ENCODE measurements around the gene DSN1. TPM values are rescaled to one million over a fixed set of nuclear protein-coding genes. Genes with fewer than 3 reads are reported as not detected.
A peak's percentile ranks its signal among the peaks of the same experiment; 100 is the strongest.
"Not testable (repeated sequence)": the region's sequence is repeated elsewhere in the genome, so short reads cannot be mapped to it uniquely, and the experiment has no call there.

DSN1 gene
- polyA plus RNA-seq, 3 donors, result 16.8 to 22.4 (median 20.5) TPM

DNA sequence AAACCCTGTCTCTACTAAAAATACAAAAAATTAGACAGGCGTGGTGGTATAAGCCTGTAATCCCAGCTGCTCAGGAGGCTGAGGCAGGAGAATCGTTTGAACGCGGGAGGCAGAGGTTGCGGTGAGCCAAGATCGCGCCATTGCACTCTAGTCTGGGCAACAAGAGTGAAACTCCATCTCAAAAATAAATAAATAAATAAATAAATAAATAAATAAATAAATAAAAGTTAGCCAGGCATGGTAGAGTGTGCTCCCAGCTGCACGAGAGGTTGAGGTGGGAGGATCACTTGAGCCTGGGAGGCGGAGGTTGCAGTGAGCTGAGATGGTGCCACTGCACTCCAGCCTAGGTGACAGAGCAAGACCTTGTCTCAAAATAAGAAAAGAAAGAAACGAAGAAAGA lies 25.8 kb upstream of the DSN1 start:
- DNase-seq, result not testable (repeated sequence)

DNA sequence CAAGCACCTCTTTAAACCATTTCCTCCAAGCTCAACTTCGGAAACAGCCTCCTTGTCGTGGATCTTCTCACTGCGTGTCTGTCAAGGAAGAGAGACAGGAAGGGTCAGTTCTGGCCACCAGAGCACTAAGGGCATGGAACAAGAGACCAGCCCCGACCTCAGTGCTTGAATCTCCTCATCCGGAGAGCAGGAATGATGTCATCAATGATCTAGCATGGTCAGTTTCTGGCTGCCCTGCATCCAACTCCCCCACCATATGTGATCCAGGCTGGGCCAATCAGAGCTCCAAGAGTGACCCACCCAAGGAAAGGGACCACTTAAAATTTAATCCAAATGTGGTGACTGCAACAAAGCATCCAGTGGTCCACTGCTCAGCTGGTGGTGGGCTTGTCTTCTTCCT lies 23.3 kb upstream of the DSN1 start:
- DNase-seq, result no peak

DNA sequence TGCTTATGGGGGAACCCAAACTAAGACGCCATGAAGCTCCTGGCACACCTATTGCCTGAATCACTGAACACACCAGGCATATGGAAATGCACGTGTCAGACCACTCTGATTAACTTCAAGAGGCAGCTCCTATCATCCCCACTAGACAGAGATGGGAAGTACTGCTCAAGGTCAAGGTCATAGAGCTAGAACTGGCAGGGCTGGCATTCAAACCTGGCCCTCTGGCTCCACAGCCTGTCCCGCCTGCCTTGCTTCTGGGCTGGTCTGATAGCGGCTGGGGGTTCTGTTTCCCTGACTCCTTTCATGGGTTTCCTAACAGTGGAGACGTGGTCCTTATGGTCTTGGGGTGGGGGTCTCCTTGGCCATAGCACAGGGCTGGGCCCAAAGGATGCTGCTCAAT lies 22.6 kb upstream of the DSN1 start:
- DNase-seq, result no peak

DNA sequence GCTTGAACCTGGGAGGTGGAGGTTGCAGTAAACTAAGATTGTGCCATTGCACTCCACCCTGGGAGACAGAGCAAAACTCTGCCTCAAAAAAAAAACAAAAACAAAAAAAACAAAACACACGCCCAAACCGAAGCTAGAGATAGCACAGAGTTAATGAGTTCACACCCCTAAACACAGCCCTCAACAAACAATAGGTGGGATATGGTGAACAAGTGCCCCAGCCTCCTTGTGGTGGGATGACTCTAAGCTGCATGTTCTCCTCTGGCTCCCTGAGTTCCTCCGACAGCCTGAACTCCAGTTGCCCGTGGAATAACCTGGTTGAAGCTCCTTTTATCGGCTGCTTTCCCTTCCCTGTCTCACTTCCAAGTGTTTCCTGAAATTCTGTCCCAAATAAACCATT lies 22.1 kb upstream of the DSN1 start:
- no peak for DNase-seq

DNA sequence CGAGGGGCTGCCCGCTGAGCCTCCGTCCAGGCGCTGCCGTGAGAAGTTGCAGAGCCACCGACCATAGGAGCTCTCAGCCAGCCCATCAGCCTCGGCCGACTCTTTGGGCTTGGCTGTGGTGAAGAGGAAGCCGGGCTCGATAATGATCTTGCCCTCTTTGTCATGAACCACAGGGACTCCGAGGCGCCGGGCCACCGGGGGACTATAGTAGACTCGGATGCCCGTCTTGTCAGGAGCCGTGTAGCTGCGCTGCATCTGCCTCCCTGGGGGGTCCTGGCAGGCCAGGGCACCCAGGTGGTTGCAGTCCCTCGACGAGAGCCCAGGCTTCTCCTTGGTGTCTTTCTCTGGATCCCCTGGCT lies 20.5 kb upstream of the DSN1 start:
- DNase-seq, result no peak

DNA sequence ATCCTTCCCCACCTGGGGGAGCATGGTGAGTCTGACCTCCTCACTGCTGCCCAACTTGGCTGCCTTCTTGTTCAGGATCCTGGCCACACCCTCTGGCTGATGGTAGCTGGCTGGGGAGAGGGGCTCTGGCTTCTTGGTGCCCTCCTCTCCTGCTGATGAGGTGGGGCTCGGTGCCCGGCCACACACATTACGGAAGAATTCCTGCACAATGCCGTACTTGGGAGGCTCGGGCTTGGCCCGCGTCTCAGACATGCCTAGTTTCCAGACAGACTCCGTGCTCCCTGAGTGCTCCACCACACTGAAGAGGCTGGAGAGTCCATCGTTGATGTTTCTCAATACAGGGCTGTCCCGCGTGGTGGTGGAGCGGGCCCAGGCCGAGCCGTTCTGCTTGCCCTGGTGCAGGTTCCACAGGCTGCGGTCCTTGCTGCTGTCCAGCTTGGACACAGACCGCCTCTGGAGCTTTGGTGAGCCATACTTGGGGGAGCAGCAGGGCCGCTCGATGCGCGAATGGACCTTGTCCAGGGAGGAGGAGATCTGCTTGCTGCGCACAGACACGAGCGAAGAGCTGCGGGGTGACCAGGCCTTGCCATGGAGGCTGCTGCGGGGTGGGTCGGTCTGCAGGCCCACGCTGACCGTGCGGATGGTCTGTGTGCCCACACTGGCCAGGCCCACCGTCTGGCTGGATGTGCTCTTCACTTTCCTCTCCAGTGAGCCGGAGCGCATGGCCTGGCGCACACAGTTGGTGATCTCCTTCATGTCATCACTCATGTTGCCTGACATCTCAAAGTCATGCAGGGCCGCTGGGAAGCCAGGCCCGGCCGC lies 19.9 kb upstream of the DSN1 start:
- no peak for DNase-seq

DNA sequence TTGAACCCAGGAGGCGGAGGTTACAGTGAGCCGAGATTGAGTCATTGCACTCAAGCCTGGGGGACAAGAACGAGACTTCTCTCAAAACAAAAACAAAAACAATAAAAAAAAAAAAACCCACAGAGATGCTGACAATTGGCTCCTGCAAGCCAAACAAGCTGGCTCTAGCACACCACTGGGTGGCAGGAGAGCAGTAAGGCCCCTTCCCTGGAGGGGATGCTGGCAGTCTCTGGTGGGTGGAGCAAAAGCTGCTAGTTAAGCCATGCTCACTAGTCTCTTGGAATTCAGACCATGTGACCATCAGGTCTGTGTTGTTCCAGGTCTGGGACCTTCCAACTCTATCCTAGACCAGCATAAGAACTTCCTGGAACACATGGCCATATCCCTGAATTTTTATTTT lies 18.9 kb upstream of the DSN1 start:
- DNase-seq, result peak; percentile 80

DNA sequence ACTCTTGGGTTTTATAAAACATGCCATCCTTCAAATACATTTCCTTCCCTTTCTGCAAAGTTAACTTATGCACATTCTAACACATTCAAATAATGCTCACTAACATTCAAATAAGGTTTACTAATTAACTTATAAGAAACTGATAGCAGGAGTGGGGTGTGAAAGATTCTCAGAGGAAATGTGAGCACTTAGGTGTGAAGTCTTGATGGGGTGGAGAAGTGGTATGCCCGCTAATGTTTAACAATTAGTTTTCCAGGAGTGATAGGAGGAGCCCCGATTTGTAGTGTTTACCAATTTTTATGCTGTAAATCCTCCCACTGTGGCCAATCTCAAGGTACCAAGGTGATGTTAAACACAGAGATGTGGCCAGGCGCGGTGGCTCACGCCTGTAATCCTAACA lies 18.3 kb upstream of the DSN1 start:
- no peak for DNase-seq

DNA sequence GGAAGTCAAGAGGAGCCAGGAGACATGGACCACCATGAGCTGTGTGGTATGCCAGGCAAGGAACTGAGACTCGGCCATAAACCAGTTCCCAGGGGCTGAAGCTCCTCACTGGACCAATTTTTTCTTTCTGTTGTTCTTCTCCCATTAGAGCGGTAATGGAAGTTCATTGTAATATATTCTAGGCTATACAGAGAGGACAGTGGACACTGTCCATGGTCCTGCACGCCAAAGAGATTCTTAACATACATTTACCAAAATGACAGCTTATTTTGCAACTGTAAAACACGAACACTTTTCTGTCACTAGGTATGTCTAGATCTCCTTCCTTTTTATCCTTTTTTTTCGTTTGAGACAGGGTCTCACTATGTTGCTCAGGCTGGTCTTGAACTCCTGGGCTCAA lies 13.1 kb upstream of the DSN1 start:
- no peak for DNase-seq

DNA sequence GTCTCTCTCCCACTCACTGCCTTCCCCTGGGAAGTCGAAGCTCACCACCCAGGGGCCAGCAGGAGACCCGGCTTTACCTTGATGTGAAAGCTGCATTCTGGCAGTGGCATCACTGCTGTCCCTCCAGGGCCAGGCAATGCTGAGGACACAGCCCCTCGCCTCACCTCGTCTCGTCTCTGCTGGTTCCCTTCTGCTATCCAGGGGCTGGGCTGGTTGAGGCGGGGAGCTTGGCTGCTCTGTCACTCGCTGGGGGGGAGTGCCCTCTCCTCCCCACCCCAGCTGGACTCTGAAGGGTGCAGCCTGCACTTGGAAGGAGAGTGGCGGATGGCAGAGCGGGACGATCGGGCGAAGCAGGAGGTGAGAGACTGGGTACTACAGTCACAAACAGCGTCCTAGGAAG lies 12.7 kb upstream of the DSN1 start:
- no peak for DNase-seq

DNA sequence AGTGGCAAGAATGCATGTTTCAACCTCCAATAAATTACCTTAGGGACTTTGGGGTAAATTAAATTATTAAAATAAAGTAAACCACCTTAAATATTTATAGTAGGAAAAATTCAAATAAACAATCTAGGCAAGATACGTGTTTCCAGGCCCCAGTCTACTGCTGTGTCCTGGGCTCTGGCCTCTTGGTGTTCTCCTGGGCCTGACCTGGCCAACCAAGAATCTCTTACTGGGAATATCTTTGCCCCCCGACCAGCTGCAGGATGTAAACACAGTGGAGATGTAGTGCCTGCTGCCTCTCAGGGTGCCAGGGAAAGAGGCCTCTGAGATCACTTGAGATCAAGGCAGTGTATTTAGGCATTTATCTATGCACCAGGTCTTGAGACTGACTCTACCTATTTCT lies 11.7 kb upstream of the DSN1 start:
- no peak for DNase-seq

DNA sequence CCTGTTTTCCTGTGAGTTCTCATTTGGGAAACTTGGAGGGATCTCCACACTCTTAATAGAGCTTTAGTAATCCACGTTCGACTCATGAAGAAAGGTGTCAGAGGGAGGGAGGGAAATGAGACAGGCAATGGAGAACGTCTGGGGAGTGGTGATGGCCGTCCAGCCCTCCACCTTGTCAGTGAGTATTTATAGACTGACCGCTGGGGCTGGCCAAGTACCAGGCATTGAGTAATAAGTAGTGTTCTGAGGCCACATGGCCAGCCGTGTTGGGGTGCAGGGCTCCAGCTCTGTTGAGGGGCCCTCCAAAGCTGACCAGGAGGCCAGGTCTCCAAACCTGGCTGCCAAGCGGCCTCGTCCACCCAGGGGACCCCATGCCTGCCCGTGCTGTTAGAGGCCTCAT lies 11.3 kb upstream of the DSN1 start:
- no peak for DNase-seq

DNA sequence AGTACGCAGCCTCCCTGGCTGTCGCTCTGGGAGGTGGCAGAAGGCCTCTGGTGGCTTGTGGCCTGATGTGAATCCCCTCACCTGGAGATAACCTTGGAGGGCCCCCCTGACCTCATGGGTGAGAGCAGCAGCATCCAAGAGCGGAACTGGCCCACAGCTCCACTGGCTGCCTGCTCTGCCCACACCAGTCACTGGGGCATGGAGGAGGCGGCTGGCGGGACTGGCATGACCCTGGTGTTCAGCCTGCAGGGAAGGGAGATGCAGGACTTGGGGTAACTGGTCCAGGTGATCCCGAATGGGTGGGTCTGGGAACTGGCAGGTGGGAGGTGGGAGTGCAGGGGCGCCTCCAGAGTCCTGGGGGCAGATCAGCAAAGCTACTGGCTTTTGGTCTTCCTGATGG lies 10.6 kb upstream of the DSN1 start:
- DNase-seq, result no peak

DNA sequence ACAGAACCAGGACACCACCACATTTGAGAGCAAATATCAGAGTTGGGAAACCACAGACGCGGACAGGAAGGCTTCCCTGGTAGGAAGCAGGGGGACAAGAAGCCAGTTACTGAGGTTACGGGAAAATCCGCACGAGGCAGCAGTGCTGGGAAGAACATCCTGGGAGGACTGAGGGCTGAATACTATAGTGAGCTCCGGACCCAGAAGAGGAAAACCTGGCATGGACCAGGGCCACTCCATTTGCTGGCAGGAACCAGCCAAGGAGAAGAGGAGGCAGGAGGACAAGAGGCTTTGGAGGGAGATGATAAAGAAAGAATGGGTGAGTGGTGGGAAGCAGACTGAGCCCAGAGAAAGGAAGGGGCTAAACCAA lies 6.1 kb upstream of the DSN1 start:
- DNase-seq, result no peak

DNA sequence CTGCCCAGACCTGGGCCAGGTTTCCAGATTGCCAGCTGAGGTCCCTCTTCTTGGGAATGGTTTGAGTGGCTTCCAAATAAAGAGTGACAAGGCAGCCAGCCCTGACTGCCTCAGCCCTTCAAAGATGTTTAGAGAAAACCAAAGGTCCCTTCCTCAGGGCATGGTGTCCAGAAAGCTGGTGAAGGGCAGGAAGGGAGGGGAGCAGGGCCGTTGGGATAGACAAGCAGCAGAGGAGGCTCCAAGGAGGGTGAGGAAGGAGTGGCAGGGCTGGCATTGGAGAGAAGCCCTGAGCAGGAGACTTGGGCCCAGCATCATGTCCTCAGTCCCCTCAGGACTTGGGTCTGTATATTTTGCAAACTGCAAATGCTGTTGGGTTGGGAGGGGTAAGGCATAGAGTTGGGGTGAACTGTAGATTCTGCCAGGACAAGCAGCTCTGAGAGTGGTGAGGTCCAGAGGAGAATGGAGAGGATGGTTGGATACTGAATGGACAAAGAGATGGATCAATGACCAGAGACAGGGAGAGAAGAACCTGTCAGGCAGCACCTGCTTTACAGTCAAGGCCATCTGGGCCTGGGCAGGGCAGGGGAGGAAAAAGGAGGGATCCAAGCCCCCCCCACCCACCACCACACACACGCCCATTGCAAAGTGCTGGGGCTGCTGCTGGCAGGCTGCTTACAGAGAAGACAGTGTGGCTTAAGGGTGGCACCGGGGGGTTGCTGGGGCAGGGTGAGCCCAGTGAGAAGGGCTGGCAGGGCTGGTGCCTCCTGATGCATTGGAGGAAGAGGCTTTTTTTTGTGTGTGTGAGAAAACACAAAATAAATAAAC lies 5.5 kb upstream of the DSN1 start:
- DNase-seq, result no peak

DNA sequence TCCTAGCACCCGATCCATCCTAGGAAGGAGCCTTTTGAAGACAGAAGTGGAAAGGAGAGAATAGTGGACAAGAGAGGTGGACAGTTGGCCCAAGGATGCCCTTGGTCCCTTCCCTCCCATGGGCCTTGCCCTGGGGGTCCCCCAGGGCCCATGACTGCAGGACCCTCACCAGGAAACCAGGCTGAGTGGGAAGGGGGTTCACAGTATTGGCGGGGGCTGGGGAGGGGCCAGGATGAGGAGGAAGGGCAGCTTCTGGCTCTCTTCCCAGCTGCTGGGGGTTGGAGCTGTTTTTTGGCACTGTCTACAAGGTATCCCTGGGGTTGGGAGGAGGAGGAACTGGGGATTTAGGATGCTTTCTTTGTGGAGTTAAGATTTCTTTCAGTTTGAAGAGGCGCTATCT lies 4.0 kb upstream of the DSN1 start:
- no peak for DNase-seq

DNA sequence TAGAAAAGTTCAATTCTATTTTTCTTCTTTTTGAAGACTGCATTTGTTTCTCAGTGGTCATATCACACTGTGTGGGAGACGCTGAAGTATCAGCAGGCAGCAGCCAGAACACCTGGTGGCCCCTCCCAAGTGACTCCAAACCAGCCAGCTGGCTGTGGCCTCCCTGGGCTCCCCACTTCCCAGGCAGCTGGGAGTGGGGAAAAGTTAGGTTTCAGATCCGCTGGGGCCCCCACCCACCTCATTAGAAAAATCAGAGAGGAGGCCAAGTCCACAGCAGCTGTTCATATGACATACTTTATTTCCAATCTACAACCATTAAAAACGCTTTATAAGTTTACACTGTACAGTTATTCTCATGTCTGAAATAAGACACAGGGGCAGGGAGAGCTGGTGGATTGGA lies 3.6 kb upstream of the DSN1 start:
- DNase-seq, result no peak

DNA sequence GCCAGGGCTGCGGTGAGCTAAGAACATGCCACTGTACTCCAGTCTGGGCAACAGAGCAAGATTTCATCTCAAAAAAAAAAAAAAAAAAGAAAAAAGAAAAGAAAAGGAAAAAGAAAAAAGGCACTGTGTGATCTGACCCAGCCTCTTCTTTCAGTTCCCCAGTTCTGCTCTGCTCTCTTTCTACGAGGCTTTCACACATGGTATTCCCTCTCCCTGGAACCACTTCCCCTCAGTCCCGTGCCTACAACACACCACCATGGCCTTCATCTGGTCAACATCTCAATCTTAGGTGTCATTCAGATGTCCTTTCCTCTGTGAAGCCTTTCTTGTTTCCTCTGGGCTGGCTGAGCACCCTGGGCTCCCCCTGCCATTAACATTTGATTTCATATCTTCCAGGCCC lies 2.3 kb upstream of the DSN1 start:
- no peak for DNase-seq

DNA sequence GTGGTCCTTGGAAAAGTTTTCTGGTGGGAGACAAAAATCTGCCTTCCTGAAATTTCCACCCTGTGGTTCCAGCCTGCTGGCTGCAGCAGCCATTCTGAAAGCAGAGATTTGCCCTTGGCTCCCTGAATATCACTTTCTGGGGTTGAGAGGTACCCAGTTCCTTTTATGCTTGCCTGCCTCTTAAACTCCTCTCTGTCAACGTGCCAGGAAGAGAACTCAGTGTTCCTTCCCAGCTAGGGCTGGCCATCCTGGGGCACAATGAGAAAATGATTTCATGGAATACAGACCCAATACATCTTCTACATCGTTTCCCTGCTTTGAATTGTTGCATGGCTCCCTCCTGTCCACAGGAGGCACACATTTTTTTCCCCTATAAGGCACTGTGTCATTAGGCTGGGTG lies 1.6 kb upstream of the DSN1 start:
- no peak for DNase-seq

DNA sequence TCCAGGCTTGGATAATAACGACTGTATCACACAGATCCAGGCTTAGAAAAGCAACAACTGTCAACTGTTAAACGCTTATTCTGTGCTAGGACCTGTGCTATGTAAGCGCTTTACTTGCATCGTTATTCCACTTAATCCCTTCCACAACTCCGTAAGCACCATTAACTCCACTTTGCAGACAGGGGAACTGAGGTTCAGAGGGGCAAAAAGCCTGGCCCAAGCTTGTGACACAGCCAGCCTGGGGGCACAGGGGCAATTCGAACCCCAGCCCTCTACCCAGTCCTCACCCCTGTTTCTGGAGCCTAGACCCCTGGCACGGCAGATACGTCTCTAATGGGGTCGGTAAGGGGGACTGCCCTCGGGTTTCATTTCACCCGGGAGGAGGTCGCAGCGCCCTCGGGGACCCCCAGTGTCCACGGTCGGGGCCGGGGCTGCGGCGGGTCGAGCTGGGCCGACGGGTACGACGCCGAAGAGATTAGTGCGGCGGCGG lies 411 bp downstream of the DSN1 start:
- DNase-seq, result peak; percentile 7

DNA sequence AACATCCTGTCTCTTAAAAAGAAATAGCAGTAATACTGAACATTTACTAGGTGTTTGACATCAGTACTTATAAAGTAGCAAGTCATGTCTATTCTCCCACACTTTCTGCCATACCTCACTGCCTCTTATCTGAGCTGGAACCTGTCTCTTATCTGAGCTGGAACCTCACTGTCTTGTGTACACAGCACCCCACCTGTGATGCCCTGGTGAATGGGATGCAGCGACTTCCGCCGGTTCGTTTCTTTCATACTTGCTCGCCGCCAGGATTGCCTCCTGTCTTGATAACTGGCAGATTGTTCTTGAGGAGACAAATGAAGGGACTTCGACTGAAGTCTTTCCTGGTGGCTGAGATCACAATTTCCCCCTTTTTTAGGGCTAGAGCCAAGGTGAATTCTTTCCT lies 2.9 kb downstream of the DSN1 start:
- DNase-seq, result no peak

DNA sequence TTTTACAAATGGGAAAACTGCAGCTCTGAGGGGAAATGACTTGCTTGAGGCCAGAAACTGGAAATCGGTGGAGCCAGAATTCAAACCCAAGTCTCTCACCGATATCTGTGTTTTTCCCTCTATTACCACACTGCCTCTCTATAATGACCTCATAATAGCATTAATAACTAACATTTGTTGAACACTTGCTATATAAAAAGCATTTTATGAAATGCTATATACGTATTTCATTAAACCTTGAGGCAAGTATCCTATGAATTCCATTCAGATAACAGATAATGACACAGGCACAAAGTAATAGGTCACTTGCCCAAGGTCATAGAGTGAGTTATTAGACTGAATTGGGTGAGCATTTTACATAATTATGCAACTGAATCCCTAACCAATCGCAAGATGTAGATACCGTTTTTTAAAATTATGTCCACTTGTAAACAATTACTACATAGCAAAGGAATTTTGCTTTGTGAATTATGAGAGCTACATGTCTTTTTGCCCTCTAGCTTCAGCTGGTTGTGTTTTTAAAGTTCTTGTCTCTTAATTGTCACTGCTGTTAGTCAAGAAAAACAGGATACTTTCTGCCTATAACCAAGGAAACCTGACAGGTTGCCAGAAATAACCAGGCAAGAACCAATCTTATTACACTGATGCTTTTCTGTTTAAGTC lies 4.7 kb downstream of the DSN1 start:
- no peak for DNase-seq

DNA sequence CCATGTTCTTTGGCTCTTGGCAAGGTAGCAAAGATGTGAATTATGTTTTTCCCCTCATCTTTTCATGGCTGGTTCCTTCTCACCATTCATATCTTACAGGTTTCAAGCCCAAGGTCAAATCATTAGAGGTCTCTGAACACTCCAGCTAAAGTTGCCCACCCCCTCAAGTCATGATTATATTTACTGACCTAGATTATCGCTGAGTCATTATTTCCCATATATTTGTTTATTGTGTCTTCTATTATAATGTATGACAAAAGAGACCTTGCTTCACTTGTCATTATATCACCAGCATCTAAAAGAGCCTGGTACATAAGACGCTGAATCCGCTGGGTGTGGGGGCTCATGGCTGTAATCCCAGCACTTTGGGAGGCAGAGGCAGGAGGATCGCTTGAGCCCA lies 12.4 kb downstream of the DSN1 start:
- DNase-seq, result no peak

All from renal pelvis (tissue), 4 donors.